ENCODE measurements around the gene TPRA1.
"Not testable (repeated sequence)": the region's sequence is repeated elsewhere in the genome, so short reads cannot be mapped to it uniquely, and the experiment has no call there.

Gene TPRA1

GRCh38 chr3:127616836-127617605 lies 26.5 kb upstream of the TPRA1 start:
- DNase-seq (ENCODE audit: low read depth in 1 of 2, low spot score in 1 of 2) = no peak

DNA sequence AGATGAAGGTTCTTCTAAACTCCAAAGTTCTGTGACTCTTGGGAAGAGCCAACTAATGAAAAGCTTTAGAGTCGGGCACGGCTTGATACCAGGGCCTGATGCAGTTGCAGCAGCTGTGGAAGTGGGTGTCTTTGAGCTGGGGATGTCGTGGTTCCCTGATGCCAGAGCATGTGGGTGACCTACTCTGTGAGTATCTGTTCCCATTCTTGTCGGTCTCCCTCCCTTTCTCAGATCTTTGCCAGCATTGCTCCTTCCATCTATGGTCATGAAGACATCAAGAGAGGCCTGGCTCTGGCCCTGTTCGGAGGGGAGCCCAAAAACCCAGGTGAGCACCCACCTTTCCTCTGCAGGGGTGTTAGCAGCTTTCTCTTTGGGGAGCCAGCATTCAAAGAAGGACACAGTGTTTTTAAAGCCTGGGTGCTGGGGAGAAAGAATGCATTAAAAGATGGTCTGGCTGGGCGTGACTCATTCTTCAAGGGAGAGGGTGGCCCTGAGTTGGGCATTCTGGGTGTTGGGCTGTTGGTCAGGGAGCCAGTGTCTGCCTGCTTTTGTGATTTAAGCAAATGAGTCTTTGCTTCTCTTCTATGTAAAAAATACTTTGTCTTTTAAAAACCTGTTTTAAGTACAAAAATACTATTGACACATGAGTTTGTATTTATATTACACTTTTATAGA lies 25.2 kb upstream of the TPRA1 start:
- DNase-seq (ENCODE audit: low read depth in 1 of 2, low spot score in 1 of 2) = no peak

- DNase-seq (ENCODE audit: low read depth in 1 of 2, low spot score in 1 of 2) = no peak
Observed at GRCh38 chr3:127614928-127615589, 24.5 kb upstream of the TPRA1 start.

DNA sequence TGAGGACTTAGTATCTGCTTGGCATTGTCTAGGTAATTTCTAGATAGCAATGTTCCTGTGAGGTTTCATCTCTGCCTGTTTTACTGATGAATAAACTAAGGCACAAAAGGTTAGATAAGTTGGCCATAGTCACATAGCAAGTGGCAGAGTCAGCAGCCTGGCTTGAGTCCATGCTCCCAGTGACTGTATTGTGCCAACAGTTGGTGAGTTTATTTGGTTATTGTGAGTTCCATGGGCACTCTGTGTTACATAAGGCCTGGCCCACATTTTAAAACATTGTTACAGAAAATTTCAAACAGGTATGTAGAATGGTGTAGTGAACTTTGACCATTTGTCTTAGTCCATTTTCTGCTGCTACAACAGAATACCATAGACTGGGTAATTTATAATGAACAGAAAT lies 22.9 kb upstream of the TPRA1 start:
- no peak for DNase-seq (ENCODE audit: low read depth in 1 of 2, low spot score in 1 of 2)

DNA sequence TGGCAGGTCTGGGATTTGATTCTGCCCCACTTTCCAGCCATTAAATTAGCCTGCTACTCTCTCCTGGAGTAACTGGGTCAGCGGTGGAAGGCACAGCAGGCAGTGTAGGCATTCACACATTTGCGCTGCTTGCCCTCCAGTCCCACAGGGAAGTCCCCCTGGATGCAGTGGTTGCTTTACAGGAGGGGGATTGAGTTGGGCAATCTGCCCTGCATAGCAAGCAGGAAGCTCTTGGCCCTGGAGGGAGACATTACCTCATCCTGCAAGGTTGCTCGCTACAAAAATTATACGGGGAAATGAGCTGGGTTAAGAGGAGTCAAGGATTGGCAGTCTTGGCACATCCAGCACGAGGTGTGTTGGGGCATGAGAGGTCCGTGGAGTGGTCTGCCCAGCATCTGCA lies 22.4 kb upstream of the TPRA1 start:
- no peak for DNase-seq (ENCODE audit: low read depth in 1 of 2, low spot score in 1 of 2)

DNA sequence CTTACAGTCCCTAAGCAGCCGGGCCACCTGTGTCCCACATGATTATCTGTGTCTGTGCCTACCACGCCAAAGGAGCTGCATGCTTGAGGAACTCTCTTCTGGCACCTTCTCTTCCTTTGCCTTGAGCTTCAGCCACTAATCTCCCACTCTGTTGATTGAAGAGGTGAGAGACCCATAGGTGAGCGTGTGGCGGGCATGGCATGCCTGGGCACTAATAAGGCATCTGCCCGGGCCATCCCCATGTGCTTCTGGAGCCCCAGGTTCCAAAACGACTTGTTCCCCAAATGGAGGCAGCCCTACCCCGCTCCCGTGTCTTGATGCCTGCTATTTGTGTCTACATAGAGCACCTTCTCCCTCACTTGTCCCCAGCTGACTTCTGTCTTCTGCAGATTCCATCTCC lies 20.7 kb upstream of the TPRA1 start:
- DNase-seq (ENCODE audit: low read depth in 1 of 2, low spot score in 1 of 2) = no peak

DNA sequence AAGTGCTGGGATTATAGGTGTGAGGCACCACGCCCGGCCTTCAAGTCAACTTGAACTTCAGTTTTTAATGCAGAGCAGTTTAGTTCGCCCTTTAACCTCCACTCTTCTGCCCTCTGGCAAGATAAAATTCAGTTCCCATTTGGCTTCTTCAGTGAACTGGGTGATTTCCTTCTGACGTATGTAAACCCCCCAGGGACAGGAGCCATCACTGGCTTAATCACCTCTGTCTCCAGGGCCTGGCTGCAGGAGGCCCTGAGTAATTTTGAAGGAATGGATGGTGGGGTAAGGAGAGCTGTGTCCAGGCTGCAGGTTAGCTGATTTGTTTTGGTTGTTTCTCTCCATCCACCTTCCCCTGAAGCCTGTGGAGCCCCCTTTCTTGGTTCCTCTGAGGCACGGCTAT lies 19.6 kb upstream of the TPRA1 start:
- DNase-seq (ENCODE audit: low read depth in 1 of 2, low spot score in 1 of 2) = no peak

- DNase-seq (ENCODE audit: low read depth in 1 of 2, low spot score in 1 of 2) = no peak
Observed at GRCh38 chr3:127608362-127608718, 17.8 kb upstream of the TPRA1 start.

GRCh38 chr3:127607675-127608361 lies 17.3 kb upstream of the TPRA1 start:
- DNase-seq (ENCODE audit: low read depth in 1 of 2, low spot score in 1 of 2) = no peak

- DNase-seq (ENCODE audit: low read depth in 1 of 2, low spot score in 1 of 2) = no peak
Observed at GRCh38 chr3:127606981-127607595, 16.6 kb upstream of the TPRA1 start.

DNA sequence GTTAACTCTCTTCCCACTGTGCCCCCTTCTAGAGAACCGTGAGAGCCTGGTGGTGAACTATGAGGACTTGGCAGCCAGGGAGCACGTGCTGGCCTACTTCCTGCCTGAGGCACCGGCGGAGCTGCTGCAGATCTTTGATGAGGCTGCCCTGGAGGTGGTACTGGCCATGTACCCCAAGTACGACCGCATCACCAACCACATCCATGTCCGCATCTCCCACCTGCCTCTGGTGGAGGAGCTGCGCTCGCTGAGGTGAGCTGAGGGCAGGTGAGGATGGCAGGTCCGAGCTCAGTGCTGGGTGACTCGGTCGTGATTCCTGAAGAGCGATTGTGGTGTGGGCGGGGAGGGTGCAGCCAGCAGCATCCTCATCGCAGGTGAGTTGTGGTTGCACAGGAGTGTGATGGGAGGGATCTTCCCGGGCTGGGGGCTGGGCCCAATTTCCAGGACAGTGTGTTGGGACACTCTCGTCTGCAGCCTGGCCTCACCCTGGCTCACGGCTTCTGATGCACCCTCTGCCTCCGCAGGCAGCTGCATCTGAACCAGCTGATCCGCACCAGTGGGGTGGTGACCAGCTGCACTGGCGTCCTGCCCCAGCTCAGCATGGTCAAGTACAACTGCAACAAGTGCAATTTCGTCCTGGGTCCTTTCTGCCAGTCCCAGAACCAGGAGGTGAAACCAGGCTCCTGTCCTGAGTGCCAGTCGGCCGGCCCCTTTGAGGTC lies 15.7 kb upstream of the TPRA1 start:
- no peak for DNase-seq (ENCODE audit: low read depth in 1 of 2, low spot score in 1 of 2)

DNA sequence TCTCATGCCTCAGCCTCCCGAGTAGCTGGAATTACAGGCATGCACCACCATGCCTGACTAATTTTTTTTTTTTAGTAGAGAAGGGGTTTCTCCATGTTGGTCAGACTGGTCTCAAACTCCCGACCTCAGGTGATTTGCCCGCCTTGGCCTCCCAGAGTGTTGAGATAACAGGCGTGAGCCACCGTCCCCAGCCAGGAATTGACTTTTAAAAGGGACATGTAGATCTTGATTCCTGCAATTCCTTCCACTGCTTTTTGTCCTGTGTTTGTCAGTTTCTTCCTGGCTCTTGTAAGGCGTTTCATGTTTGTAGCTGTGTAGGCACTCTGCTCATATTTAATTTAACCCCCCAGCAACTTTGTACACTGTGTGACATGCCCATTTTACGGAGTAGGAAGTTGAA lies 15.0 kb upstream of the TPRA1 start:
- not testable (repeated sequence) for DNase-seq (ENCODE audit: low read depth in 1 of 2, low spot score in 1 of 2)

GRCh38 chr3:127604546-127605165 lies 14.1 kb upstream of the TPRA1 start:
- no peak for DNase-seq (ENCODE audit: low read depth in 1 of 2, low spot score in 1 of 2)

DNA sequence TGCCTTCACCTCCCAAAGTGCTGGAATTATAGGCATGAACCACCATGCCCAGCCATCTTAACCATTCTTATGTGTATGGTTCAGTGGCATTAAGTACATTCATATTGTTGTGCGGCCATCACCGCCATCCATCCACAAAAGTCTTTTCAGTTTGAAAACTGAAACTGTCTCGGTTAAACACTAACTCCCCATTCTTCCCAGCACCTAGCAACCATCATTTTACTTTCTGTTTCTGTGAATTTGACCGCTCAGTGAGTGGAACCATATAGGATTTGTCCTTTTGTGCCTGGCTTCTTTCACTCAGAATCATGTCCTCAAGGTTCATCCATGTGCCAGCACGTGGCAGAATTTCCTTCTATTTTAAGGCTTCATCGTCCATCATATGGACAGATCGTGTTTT lies 13.5 kb upstream of the TPRA1 start:
- DNase-seq (ENCODE audit: low read depth in 1 of 2, low spot score in 1 of 2) = no peak

- no peak for DNase-seq (ENCODE audit: low read depth in 1 of 2, low spot score in 1 of 2)
Observed at GRCh38 chr3:127600749-127601456, 10.4 kb upstream of the TPRA1 start.

DNA sequence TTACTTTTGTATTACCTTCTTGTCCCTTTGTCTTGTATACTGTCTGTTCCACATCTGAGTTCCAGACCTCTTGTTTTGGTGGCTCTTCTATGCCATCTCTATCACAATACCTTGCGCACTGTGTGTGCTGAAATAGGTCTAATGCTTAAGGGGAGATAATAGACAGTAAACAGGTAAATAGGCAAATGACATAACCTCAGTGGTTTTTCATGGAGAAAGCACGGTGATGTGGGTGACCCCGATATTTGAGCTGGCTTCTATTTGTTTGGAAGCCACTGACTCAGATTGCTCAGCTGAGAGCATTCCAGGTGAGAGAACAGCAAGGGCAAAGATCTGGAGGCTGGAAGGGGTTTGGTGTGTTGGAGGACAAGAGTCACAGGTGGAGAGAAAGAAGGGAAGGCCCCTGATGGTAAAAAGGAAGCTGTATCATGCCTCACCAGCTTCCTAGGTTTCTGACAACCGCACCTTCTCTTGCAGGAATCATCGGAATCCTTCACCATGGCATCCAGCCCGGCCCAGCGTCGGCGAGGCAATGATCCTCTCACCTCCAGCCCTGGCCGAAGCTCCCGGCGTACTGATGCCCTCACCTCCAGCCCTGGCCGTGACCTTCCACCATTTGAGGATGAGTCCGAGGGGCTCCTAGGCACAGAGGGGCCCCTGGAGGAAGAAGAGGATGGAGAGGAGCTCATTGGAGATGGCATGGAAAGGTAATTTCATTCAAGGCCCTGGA lies 8.5 kb upstream of the TPRA1 start:
- no peak for DNase-seq (ENCODE audit: low read depth in 1 of 2, low spot score in 1 of 2)

DNA sequence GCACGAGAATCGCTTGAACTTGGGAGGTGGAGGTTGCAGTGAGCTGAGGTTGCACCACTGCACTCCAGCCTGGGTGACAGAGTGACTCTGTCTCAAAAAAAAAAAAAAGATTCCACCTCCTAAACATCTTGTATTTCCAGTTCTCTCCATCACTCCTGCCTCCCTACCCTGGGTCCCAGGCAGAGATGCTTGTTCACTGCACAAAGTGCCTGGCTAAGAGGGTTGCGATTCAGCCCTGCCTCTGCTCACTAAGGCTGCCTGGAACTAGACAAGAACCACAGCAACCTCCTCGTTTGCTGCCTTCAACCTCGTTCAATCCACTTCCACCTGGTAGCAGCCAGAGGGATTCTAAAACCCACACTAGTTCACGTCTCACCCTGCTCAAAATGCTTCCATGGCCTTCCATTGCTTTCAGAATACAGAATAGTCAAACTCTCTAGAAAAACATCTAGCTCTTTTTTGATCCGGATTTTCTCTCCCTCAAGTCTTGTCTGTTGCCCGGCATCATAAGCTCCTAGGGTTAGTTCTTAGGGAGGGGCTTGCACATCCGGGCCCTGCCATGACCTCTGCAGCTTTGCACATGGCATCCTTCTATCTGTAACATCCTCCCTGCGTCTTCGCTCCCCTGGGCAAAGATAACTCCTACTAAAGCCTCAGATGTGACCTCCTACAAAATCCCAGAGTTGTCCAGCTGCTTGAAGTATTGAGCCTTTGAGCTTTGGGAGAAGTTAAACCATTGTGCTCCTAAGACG lies 6.7 kb upstream of the TPRA1 start:
- DNase-seq (ENCODE audit: low read depth in 1 of 2, low spot score in 1 of 2) = no peak

DNA sequence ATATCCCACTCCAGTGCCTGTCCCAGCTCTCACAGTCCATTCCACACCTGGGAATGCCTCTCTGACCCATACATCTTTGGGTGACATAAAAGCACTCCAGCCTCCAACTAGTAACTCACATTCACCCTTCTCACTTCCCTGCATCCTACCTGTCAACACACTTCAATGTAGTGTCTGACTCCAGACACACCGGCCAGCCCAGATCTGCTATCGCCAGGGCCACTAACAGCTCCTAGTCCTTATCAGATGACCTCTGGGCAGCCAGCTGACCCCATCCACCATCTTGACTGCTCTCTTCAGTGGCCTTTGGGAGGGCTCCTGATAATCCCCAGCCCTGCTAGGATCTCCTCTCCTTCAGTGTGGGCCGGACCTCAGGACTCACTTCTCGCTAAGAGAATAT lies 4.8 kb upstream of the TPRA1 start:
- DNase-seq (ENCODE audit: low read depth in 1 of 2, low spot score in 1 of 2) = no peak

Data from activated T-helper 1 cell treated with anti-CD3 and anti-CD28 coated beads, Interleukin-2, amount 50 U/mL, for 16 hours (primary cell).